ENCODE measurements around the gene NUDC. TPM values are rescaled to one million over a fixed set of nuclear protein-coding genes. Genes with fewer than 3 reads are reported as not detected.

NUDC gene
- 18.3 and 71.9 TPM in 2 replicates for total RNA-seq

DNA sequence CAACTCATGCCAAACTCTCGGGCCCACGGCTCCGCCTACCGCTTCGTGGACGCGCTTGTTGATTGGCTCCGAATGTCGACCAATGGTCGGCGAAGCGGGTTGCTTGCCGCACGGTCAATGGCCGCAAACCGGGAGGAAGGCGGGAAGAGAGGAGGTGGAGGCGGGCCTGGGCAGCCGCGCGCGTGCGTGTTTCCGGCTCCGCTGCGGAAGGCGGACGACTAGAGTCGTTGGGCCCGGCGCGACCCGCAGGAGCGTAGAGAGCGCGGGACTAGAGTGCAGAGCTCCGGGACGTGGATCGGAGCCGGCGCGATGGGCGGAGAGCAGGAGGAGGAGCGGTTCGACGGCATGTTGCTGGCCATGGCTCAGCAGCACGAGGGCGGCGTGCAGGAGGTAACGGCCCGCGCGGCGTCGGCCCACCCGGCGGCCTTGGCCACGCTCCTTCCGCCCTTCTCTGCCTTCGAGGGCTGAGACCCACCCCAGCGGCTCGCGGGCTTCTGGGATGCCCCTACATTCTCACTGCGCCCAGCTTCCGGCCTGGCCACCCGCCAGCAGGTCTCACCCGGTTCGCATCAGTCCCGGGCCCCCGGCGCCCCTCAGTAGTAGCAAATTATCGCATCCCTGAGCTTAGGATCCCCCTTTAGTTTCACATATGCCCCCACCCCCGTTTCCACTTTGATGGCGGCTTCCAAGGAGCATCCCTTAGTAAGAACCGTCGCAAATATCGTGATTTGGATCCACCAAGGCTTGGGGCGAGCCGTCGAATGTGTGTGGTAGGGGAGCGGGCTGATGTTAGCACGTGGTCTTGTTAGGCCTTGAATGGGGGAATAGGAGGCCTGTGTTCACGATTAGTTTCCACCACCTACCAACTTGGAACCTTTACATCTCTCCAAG, at the start of gene NUDC:
NUDC (plus strand) TSS at position 204 of the 891 bp plus-strand sequence; CDS start at position 310, 106 bp downstream.

DNA sequence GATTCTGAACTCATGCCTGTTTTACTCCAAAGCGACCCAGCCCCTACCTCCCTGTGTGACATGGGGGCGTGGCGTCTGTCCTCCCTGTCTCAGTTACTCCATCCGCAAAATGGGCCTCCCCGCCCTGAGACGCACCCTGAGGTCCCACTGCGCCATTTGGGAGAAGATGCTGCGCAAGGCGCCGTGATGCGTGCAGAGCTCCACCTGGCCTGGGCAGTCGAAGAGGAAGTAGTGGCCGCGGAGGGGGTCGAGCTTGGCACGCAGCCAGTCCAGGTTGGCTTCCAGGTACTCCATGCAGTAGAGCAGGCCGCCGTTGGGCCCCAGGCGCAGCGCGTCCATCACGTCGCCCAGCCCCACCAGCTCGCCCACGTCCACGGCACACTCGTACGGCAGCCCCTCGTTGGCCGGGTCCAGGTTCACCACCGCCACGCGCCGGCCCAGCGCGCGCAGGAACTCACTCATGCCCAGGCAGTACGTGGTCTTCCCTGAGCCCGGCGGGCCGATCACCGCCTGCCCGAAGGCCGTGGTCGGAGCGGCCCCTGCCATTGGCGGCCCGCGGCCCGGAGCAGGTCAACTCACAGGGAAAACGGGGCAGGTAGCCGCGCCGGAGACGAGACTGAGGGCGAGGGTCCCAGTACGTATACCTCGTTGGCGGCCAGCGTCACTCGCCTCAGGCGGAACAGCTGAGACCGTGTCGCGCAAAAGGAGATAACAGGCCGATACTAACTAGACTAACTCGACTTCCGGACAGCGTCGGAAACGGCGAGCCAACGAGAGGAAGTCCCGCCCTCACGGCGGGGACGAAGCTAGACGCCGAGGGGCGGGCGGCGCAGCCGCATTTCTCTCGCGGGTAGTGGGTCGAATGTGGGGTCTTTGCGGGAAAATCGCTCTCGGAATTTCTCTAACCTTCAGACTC, 31.7 kb upstream of the NUDC start, which contains the start of gene GPN2:
GPN2 (minus strand) TSS at position 733 of the 916 bp plus-strand sequence; CDS start at position 546, 187 bp downstream.

DNA sequence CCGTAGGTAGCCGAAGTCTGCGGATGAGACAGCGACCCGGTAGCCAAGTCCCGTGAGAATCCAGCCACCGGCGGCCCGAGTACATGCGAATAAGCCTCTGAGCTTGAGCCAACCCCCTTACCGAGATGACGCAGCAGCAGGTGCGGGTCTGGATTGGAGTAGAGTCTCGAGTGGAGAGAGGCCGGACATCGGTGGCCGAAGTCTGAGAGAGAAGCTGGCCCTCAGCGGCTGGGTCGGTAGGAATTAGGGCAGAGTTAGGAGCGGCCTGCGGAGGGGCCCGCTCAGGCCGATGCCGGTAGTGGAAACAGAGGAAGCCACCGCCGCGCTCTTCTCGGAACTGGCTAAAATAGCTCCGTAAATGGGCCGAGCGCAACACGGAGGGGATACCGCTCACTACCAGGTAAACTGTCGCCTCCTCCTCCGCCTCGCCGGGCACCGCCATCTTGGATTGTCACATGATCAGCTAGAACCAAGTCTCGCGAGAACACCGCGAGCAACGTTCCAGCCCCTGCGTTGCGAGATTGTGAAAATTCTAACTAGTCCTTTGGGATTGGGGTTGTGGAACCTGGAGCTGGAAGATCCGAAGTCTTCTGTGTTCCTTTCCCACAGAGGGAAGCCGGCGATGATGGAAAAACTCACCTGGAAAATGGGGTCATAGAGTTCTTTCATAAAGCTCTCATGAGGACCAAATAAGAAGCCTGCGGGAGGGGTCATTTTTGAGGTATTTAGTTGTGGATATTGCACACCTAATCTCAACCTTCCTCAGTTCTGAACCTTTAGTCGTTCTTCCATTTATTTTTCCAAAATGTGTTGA, 21.3 kb upstream of the NUDC start, which contains the start of gene GPATCH3:
GPATCH3 (minus strand) TSS at position 467 of the 814 bp plus-strand sequence; CDS start at position 442, 25 bp downstream.

GRCh38 chr1:26913754-26914619, 7.6 kb upstream of the NUDC start, which contains the start of gene NR0B2:
Gene NR0B2, minus strand, starts transcription at chr1:26913975. Its CDS starts 35 bp downstream, at chr1:26913940.

GRCh38 chr1:26959722-26960624, 38.4 kb downstream of the NUDC start, which contains the start of gene KDF1:
Gene KDF1, minus strand, starts transcription at chr1:26960468. Its CDS starts 8,088 bp downstream, at chr1:26952380.

DNA sequence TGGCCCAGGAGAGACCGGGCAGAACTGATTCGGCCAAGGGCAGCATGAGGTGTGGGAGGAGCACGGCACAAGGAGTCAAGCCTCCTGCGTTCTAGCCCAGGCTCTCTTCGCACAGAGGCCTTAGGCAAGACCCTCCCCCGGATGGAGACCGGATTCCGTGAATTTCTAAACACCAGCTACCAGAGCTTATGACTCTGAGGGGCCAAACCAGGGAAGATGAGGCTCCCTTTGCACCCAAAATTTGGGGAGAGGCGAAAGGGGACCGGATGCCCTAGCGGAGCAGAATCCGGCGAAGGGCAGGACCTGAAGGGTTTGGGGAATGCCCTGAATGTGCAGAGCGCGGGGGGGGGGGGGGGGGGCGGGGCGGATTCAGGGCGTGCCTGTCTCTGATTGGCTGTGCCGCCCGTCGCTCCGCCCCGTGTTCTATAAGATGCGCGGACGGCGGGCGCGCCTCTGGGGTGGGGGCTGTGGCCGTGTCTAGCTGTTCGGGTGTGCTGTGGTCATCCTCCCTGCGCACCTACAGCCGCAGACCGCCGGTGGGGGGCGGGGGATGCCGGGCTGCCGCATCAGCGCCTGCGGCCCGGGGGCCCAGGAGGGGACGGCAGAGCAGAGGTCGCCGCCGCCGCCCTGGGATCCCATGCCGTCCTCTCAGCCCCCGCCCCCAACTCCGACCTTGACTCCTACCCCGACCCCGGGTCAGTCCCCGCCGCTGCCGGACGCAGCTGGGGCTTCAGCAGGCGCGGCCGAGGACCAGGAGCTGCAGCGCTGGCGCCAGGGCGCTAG, 71.9 kb downstream of the NUDC start, which contains the start of gene TRNP1:
TRNP1 (plus strand) TSS at position 456 of the 783 bp plus-strand sequence; CDS start at position 551, 95 bp downstream.

Other genes starting within 250 kb of the NUDC start
- gene ARID1A, start 225.7 kb upstream of the NUDC start, total RNA-seq, result 7.0 and 11.9 TPM in 2 replicates
- 11.7 and 29.6 TPM in 2 replicates for gene PIGV, start 133.8 kb upstream of the NUDC start, total RNA-seq
- 7.7 and 10.4 TPM in 2 replicates for gene ZDHHC18, start 95.1 kb upstream of the NUDC start, total RNA-seq
- 0.56 and 2.7 TPM in 2 replicates for gene SFN, start 58.6 kb upstream of the NUDC start, total RNA-seq
- gene GPN2, start 31.5 kb upstream of the NUDC start, total RNA-seq, result 7.5 and 8.7 TPM in 2 replicates
- 6.5 and 10.2 TPM in 2 replicates for gene GPATCH3, start 21.3 kb upstream of the NUDC start, total RNA-seq
- gene NR0B2, start 7.8 kb upstream of the NUDC start, total RNA-seq, result not detected in 2 replicates
- 0.28 TPM in 1 of 2 replicates, not detected in the other for gene KDF1, start 38.7 kb downstream of the NUDC start, total RNA-seq
- 12.1 and 17.4 TPM in 2 replicates for gene TRNP1, start 71.9 kb downstream of the NUDC start, total RNA-seq
- gene TENT5B, start 91.1 kb downstream of the NUDC start, total RNA-seq, result 1.4 and 1.9 TPM in 2 replicates
- gene SLC9A1, start 233.4 kb downstream of the NUDC start, total RNA-seq, result 2.9 and 3.4 TPM in 2 replicates

Measured in regular cardiac myocyte (primary cell).